Keratinocyte (primary cell): ENCODE measurements around the gene ITGA2.

ENCODE experiments used
- CTCF ChIP-seq, 3 experiments: IDR thresholded peaks in 1 of 3; conservative IDR thresholded peaks in 1 of 3; optimal IDR thresholded peaks in 1 of 3; 2 replicates in 2 of 3; 3 replicates in 1 of 3; pipeline versions ENCODE3 to v1.5.1; 2011; ENCODE audit warnings: low read length in 3 of 3, mild to moderate bottlenecking in 3 of 3, moderate library complexity in 2 of 3, control low read depth in 1 of 3, inconsistent platforms in 1 of 3; ENCODE audit not compliant: insufficient read depth in 2 of 3; ENCODE audit errors: extremely low read depth in 1 of 3
- EZH2 ChIP-seq: IDR thresholded peaks from one replicate; pipeline ENCODE4 v1.6.1; 2012; ENCODE audit warnings: inconsistent platforms, mild to moderate bottlenecking, low read length, moderate library complexity

GRCh38 chr5:53069626-53070025, 80.5 kb downstream of the ITGA2 start:
- TF ChIP-seq CTCF (optimal IDR thresholded peaks at IDR 0.05 in 1 of 3, IDR thresholded peaks at IDR 0.05 in 1 of 3, conservative IDR thresholded peaks at IDR 0.05 in 1 of 3; ENCODE audit: extremely low read depth in 1 of 3, insufficient read depth in 2 of 3, low read length in 3 of 3) (no peak), EZH2 (no peak)
